Panc1 (cell line): ENCODE results near the gene C6orf163.

Experiments used
- POLR2AphosphoS5 ChIP-seq: IDR thresholded peaks from 2 replicates; pipeline ENCODE4 v1.6.1; 2012; ENCODE audit warnings: mild to moderate bottlenecking, low read depth, low read length, moderate library complexity
- REST ChIP-seq, 2 experiments: IDR thresholded peaks; 2 replicates each; pipeline ENCODE4 v1.6.1; 2011 to 2012; ENCODE audit warnings: low read depth in 2 of 2, control low read depth in 1 of 2, low read length in 1 of 2, mild to moderate bottlenecking in 1 of 2, moderate library complexity in 1 of 2; ENCODE audit not compliant: insufficient read depth in 1 of 2
- SIN3A ChIP-seq: IDR thresholded peaks from 2 replicates; pipeline ENCODE4 v1.6.1; 2012; ENCODE audit warnings: low read depth, mild to moderate bottlenecking, low read length, moderate library complexity, borderline replicate concordance; ENCODE audit not compliant: insufficient read depth
- TCF7L2 ChIP-seq: IDR thresholded peaks from 2 replicates; pipeline ENCODE4 v1.6.1; 2011; ENCODE audit warnings: mild to moderate bottlenecking, low read depth, low read length, inconsistent platforms
- TF ChIP-seq, protein P1 (sequence below): fragments of 450-650 bp; IDR thresholded peaks from 2 replicates; pipeline ENCODE4 v1.5.1; 2017; ENCODE audit warnings: mild to moderate bottlenecking

GRCh38 chr6:87397656-87398055 lies 53.0 kb downstream of the C6orf163 start:
- TF ChIP-seq, protein P1, sequence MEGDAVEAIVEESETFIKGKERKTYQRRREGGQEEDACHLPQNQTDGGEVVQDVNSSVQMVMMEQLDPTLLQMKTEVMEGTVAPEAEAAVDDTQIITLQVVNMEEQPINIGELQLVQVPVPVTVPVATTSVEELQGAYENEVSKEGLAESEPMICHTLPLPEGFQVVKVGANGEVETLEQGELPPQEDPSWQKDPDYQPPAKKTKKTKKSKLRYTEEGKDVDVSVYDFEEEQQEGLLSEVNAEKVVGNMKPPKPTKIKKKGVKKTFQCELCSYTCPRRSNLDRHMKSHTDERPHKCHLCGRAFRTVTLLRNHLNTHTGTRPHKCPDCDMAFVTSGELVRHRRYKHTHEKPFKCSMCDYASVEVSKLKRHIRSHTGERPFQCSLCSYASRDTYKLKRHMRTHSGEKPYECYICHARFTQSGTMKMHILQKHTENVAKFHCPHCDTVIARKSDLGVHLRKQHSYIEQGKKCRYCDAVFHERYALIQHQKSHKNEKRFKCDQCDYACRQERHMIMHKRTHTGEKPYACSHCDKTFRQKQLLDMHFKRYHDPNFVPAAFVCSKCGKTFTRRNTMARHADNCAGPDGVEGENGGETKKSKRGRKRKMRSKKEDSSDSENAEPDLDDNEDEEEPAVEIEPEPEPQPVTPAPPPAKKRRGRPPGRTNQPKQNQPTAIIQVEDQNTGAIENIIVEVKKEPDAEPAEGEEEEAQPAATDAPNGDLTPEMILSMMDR, result no peak
- TF ChIP-seq POLR2AphosphoS5, result no peak
- TF ChIP-seq TCF7L2, result no peak
- TF ChIP-seq REST (IDR thresholded peaks at IDR 0.05; ENCODE audit: insufficient read depth in 1 of 2, low read depth in 2 of 2, low read length in 1 of 2), result no peak
- TF ChIP-seq SIN3A, result no peak
